Transverse colon (tissue), 4 donors: ENCODE measurements around the gene ENOX1. TPM values are rescaled to one million over a fixed set of nuclear protein-coding genes. Genes with fewer than 3 reads are reported as not detected.

ENCODE experiments used
- DNase-seq: peaks from one replicate; pipeline ENCODE4 v3.0.0-alpha.2; 2019
- H3K27ac ChIP-seq, 4 donors: fragments of 200-600 bp; sonication (generic); 2 replicates each; pipeline ENCODE4 v1.5.1; 2016 to 2018; ENCODE audit warnings: inconsistent platforms in 4 of 4
- H3K27me3 ChIP-seq: fragments of 200-600 bp; sonication (generic); 2 replicates; pipeline ENCODE4 v1.5.1; 2017; ENCODE audit warnings: inconsistent platforms
- H3K36me3 ChIP-seq, 4 donors: fragments of 200-600 bp; sonication (generic); 2 replicates each; pipeline ENCODE4 v1.5.1; 2017 to 2019; ENCODE audit warnings: inconsistent platforms in 4 of 4
- H3K4me1 ChIP-seq, 4 donors: fragments of 200-600 bp; sonication (generic); 2 replicates each; pipeline ENCODE4 v1.5.1; 2017 to 2020; ENCODE audit warnings: inconsistent platforms in 4 of 4
- H3K4me3 ChIP-seq, 4 donors: fragments of 200-600 bp; sonication (generic); 1 replicate in 1 of 4; 2 replicates in 3 of 4; pipeline versions ENCODE4 v1.5.1 to v1.6.1; 2017 to 2019; ENCODE audit warnings: inconsistent platforms in 4 of 4
- H3K9me3 ChIP-seq, 2 donors: fragments of 200-600 bp; sonication (generic); 2 replicates each; pipeline ENCODE4 v1.5.1; 2017 to 2019; ENCODE audit warnings: inconsistent platforms in 2 of 2
- CTCF ChIP-seq, 5 experiments: fragments of 200-600 bp in 3 of 5; fragments of 450-650 bp in 2 of 5; sonication (generic) in 3 of 5; IDR thresholded peaks; 1 replicate in 2 of 5; 2 replicates in 3 of 5; pipeline ENCODE4 v1.5.1; 2016 to 2017; ENCODE audit warnings: antibody characterized with exemption in 5 of 5, inconsistent platforms in 3 of 5, mild to moderate bottlenecking in 2 of 5, moderate library complexity in 1 of 5
- EP300 ChIP-seq: sonication (generic); formaldehyde crosslinking; IDR thresholded peaks from one replicate; pipeline ENCODE4 v1.6.1; 2017; ENCODE audit warnings: antibody characterized with exemption, low read depth
- POLR2A ChIP-seq: fragments of 450-650 bp; IDR thresholded peaks from one replicate; pipeline ENCODE4 v1.6.1; 2016; ENCODE audit warnings: antibody characterized with exemption, mild to moderate bottlenecking, moderate library complexity
- POLR2AphosphoS5 ChIP-seq, 3 donors: sonication (generic); formaldehyde crosslinking; IDR thresholded peaks; one replicate each; pipeline ENCODE4 v1.6.1; 2016; ENCODE audit warnings: antibody characterized with exemption in 3 of 3
- WGBS, 2 donors: methylation state at CpG; one replicate each; pipeline ENCODE4 v1.1.5; 2018; ENCODE audit warnings: low coverage in 1 of 2; 5-methylcytosine and 5-hydroxymethylcytosine counted together
- in situ Hi-C, 4 donors: fragments of 200-750 bp; cut with MboI; loops; one replicate each; pipeline versions ENCODE4 v1.15.0 to v1.15.1; 2017; ENCODE audit warnings: low sequenced_read_pairs in 3 of 4, low pct_ligation_motif_present in 1 of 4, low pct_unique_long_range_greater_than_20kb in 1 of 4
- intact Hi-C: fragments of 100-400 bp; cut with DNase I; formaldehyde crosslinking; loops from one replicate; pipeline ENCODE4 v1.15.1; 2023; ENCODE audit warnings: low total_unique reads
- total RNA-seq, 4 donors: library from RNA; depleted of rRNA; stranded (reverse); fragments of >200 nt; gene quantifications; one replicate each; pipeline ENCODE4 v1.1.0, GENCODE V29; 2016

Gene ENOX1
- total RNA-seq, 4 donors from 2014 or later: 1.5 to 6.4 (median 2.2) TPM

GRCh38 chr13:43794416-43794815 is 7.6 kb upstream of the ENOX1 start:
- TF ChIP-seq POLR2AphosphoS5 (IDR thresholded peaks at IDR 0.05) (no peak), CTCF (IDR thresholded peaks at IDR 0.05) (no peak), EP300 (no peak), POLR2A (no peak)

GRCh38 chr13:43792076-43792881 is 5.5 kb upstream of the ENOX1 start:
- intact Hi-C loops: loop anchor here (10.0 kb wide), 1 partner anchor 817 kb away; no protein-coding TSS in a partner anchor
- Histone ChIP-seq H3K27ac (no peak overlapping the region), H3K27me3 (peaks cover 24% of the 10 kb centered on the region), H3K4me1 (peaks cover 0 to 8% (median 6%) of the 10 kb centered on the region in 4 donors), H3K9me3 (no peaks in the 10 kb centered on the region), H3K4me3 (no peak overlapping the region), H3K36me3 (no peaks in the 10 kb centered on the region)
- no peak for TF ChIP-seq POLR2AphosphoS5 (IDR thresholded peaks at IDR 0.05)
- no peak for TF ChIP-seq POLR2A
- TF ChIP-seq EP300: no peak
- no peak for TF ChIP-seq CTCF (IDR thresholded peaks at IDR 0.05)
- in situ Hi-C loops: loop anchor here (25.0 kb wide), 1 partner anchor 705 kb away; no protein-coding TSS in a partner anchor
- WGBS, 2 donors: 62 to 89% methylated on average over 2 to 3 of the region's 3 CpGs
- no peak for DNase-seq

More at GRCh38 chr13:43794416-43794815, 7.6 kb upstream of the ENOX1 start:
- H3K36me3 ChIP-seq: no peaks in the 10 kb centered on the region
- H3K4me1 ChIP-seq: no peaks in the 10 kb centered on the region
- intact Hi-C loops: loop anchor here (10.0 kb wide), 1 partner anchor 820 kb away; no protein-coding TSS in a partner anchor
- in situ Hi-C loops: loop anchor here (25.0 kb wide), 1 partner anchor 707 kb away; no protein-coding TSS in a partner anchor
- H3K9me3 ChIP-seq: no peaks in the 10 kb centered on the region
- H3K4me3 ChIP-seq: no peak overlapping the region
- H3K27me3 ChIP-seq: peaks cover 4% of the 10 kb centered on the region
- DNase-seq: no peak
- H3K27ac ChIP-seq: no peak overlapping the region

GRCh38 chr13:43787997-43788396 is 1.2 kb upstream of the ENOX1 start:
- peak overlapping the region in 2 of 4 donors; percentile 87 to 92 for H3K27ac ChIP-seq
- TF ChIP-seq POLR2A (no peak), CTCF (IDR thresholded peaks at IDR 0.05) (peak in 2 of 5 experiments; percentile 25 to 47), POLR2AphosphoS5 (IDR thresholded peaks at IDR 0.05) (no peak), EP300 (no peak)
- 63% methylated on average over 2 of the region's 2 CpGs; no CpG with 5 or more reads in 1 of the 2 donors for WGBS, 2 donors
- H3K4me3 ChIP-seq: no peak overlapping the region
- no peaks in the 10 kb centered on the region for H3K9me3 ChIP-seq
- H3K36me3 ChIP-seq: no peaks in the 10 kb centered on the region
- in situ Hi-C loops (loop anchor here (25.0 kb wide), 1 partner anchor 701 kb away; no protein-coding TSS in a partner anchor), intact Hi-C loops (no loop called here)
- no peak for DNase-seq
- peaks cover 41% of the 10 kb centered on the region for H3K27me3 ChIP-seq
- H3K4me1 ChIP-seq: peaks cover 0 to 29% (median 21%) of the 10 kb centered on the region in 4 donors

GRCh38 chr13:43787518-43787891 is 733 bp upstream of the ENOX1 start:
- TF ChIP-seq EP300 (no peak), POLR2AphosphoS5 (IDR thresholded peaks at IDR 0.05) (no peak), CTCF (IDR thresholded peaks at IDR 0.05) (no peak), POLR2A (no peak)
- H3K4me1 ChIP-seq: peaks cover 0 to 29% (median 21%) of the 10 kb centered on the region in 4 donors
- no peak for DNase-seq
- H3K27ac ChIP-seq: peak overlapping the region; percentile 80 to 92 (median 85)
- H3K36me3 ChIP-seq: no peaks in the 10 kb centered on the region
- H3K4me3 ChIP-seq: peak overlapping the region; percentile 49 to 81 (median 64)
- no peaks in the 10 kb centered on the region for H3K9me3 ChIP-seq
- WGBS, 2 donors: 24 to 28% methylated on average over 3 to 9 of the region's 9 CpGs
- H3K27me3 ChIP-seq: peaks cover 41% of the 10 kb centered on the region
- intact Hi-C loops (no loop called here), in situ Hi-C loops (loop anchor here (25.0 kb wide), 1 partner anchor 700 kb away; no protein-coding TSS in a partner anchor)
